Measurements from ENCODE around the gene TCF7.

TCF7 gene

DNA sequence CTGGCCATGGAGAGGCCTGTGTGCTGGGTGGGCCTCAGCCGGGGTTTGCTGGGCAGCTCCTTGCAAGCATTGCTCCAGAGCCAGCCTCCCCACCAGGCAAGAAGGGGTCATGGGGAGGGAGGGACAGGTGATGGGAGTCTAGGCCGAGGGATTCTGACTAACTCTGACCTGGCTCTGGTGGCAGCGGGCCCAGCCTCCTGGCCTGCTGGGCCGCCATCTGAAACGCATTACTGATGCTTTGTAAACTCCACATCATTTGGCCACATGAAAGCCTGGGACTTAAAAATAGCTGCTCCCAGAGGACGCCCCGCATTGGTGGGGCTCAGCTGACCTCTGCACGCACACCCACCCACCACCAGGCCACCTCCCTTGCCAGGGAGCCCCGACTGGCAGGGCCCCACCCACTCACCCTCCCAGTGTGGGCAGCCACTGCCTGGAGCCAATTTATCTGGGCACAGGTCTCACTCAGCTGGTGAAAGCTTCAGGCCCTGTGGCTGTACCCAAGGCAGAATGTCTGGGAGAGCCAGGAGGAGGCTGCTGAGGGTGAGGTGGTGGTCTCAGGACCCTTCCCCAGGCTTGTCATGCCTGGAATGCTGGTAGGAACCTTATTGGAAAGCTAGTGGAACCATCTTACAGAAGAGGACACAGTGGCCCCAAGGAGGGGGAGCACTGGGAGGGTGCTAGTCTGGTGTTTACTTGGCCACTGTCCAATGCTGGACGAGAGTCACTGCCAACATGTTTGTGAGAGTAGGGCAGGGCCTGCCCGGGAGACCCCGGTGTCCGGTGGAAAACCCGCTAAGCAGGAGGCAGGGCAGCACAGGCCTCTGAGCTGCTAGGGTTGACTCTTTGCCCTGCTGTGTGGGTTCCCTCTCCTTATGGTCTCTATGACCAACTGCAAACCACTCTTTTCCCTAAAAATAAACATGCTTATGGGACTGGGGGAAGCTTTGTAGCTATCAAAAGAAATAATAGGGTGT lies 10.8 kb downstream of the TCF7 start:
- Histone ChIP-seq H3K4me3 (replicated peaks; ENCODE audit: insufficient read depth, low read length) (no peak overlapping the region), H3K27ac (replicated peaks) (no peak overlapping the region), H3K27me3 (ENCODE audit: insufficient read depth, poor library complexity, severe bottlenecking) (no peaks in the 10 kb centered on the region)
- DNase-seq (ENCODE audit: low read depth in 1 of 2, low spot score in 1 of 2) = no peak
- TF ChIP-seq SPI1 (IDR thresholded peaks at IDR 0.05; ENCODE audit: borderline replicate concordance, low read depth) = no peak
- TF ChIP-seq REST (IDR thresholded peaks at IDR 0.05; ENCODE audit: insufficient replicate concordance, low read depth) = no peak
- no peak for TF ChIP-seq GABPA (IDR thresholded peaks at IDR 0.05; ENCODE audit: low read depth)
- TF ChIP-seq, protein P1, sequence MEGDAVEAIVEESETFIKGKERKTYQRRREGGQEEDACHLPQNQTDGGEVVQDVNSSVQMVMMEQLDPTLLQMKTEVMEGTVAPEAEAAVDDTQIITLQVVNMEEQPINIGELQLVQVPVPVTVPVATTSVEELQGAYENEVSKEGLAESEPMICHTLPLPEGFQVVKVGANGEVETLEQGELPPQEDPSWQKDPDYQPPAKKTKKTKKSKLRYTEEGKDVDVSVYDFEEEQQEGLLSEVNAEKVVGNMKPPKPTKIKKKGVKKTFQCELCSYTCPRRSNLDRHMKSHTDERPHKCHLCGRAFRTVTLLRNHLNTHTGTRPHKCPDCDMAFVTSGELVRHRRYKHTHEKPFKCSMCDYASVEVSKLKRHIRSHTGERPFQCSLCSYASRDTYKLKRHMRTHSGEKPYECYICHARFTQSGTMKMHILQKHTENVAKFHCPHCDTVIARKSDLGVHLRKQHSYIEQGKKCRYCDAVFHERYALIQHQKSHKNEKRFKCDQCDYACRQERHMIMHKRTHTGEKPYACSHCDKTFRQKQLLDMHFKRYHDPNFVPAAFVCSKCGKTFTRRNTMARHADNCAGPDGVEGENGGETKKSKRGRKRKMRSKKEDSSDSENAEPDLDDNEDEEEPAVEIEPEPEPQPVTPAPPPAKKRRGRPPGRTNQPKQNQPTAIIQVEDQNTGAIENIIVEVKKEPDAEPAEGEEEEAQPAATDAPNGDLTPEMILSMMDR (IDR thresholded peaks at IDR 0.05; ENCODE audit: insufficient read depth, low read length) = no peak
- no peak for TF ChIP-seq POLR2AphosphoS5 (IDR thresholded peaks at IDR 0.05; ENCODE audit: low read depth)

DNA sequence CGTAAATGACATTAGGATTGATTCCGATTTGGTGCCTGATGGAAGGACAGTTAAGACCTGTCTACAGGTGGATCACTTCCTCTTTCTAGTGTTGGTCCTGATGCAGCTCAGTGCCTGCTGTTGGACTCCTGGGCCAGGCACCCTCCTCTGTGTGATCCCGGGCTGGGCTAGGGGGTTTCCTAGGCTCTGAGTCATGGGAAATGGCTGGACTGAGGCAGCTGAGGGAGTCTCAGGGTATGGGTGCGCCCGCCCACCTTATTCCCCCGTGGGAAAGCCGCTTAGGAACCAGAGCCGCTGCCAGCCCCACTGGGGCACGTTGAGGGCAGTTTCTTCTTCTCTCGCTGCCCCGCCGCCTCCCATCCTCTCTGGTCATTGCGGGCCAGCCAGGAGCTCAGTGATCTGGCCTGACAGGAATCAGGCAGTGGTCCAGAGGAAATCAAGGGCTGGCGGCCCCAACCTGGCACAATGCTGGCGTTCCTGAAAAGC lies 12.9 kb downstream of the TCF7 start:
- Histone ChIP-seq H3K4me3 (replicated peaks; ENCODE audit: insufficient read depth, low read length) (no peak overlapping the region), H3K27me3 (ENCODE audit: insufficient read depth, poor library complexity, severe bottlenecking) (no peaks in the 10 kb centered on the region), H3K27ac (replicated peaks) (no peak overlapping the region)
- DNase-seq (ENCODE audit: low read depth in 1 of 2, low spot score in 1 of 2) = no peak
- no peak for TF ChIP-seq SPI1 (IDR thresholded peaks at IDR 0.05; ENCODE audit: borderline replicate concordance, low read depth)
- TF ChIP-seq POLR2AphosphoS5 (IDR thresholded peaks at IDR 0.05; ENCODE audit: low read depth) = no peak
- no peak for TF ChIP-seq GABPA (IDR thresholded peaks at IDR 0.05; ENCODE audit: low read depth)
- no peak for TF ChIP-seq REST (IDR thresholded peaks at IDR 0.05; ENCODE audit: insufficient replicate concordance, low read depth)
- TF ChIP-seq, protein P1 (IDR thresholded peaks at IDR 0.05; ENCODE audit: insufficient read depth, low read length) = no peak

- no peak for TF ChIP-seq GABPA (IDR thresholded peaks at IDR 0.05; ENCODE audit: low read depth)
- TF ChIP-seq REST (IDR thresholded peaks at IDR 0.05; ENCODE audit: insufficient replicate concordance, low read depth) = no peak
- TF ChIP-seq, protein P1 (IDR thresholded peaks at IDR 0.05; ENCODE audit: insufficient read depth, low read length) = no peak
- no peak for TF ChIP-seq SPI1 (IDR thresholded peaks at IDR 0.05; ENCODE audit: borderline replicate concordance, low read depth)
- TF ChIP-seq POLR2AphosphoS5 (IDR thresholded peaks at IDR 0.05; ENCODE audit: low read depth) = no peak
- Histone ChIP-seq H3K27ac (replicated peaks) (no peak overlapping the region), H3K4me3 (replicated peaks; ENCODE audit: insufficient read depth, low read length) (no peak overlapping the region), H3K27me3 (ENCODE audit: insufficient read depth, poor library complexity, severe bottlenecking) (no peaks in the 10 kb centered on the region)
- DNase-seq (ENCODE audit: low read depth in 1 of 2, low spot score in 1 of 2) = no peak
These were observed 13.6 kb downstream of the TCF7 start for GRCh38 chr5:134127988-134128647.

All from HL-60 (cell line).